ENCODE measurements around the gene ARMH3.

ARMH3 gene

DNA sequence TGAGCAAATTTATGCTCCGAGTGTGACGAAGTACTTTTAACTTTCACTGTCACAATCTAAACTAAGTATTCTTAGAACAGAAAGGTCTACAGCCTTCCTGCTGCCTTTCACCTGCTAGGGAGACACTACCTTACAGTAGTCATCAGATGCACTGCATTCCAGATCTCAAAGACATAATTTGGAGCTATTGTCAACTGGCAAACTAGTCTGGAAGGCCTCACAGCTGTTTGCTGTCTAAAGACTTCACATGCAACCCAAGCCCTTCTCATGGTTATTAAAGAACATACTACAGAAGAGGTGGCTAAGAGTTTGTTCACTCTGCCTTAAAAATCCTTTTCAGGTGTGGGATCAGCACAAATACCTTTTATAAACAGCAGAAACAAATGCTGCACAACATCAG is 120.5 kb downstream of the ARMH3 start:
- DNase-seq, result no peak

DNA sequence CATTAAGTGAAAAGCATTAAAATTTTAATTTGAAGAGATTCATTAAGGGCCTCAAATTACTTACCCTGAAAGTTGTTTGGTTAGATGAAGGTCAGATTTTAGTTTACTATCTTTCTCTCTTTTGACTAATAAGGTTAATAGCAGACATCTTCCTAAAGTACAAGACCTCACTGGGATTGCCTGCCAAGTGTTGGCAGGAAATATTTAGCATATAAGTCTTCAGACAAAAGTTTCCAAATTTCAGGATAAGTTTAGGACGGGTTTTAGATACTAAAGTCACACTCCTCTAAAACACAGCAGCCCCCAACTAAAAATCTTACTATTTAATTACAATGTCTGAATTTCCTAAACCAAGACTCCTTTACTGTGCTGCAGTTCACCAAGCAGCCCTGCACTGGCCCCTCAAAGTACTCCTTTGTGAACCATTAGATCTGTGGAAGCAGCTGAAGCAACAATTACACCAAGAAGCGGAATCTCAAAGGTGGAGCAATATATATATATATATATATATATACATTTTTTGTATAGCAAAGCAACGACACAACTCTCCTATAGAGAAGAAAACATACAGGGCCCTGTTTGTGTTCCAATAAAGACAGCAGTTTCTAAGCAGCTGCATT is 121.2 kb downstream of the ARMH3 start:
- no peak for DNase-seq

GRCh38 chr10:101933976-101934375 is 122.0 kb downstream of the ARMH3 start:
- no peak for DNase-seq

GRCh38 chr10:101932183-101932582 is 123.8 kb downstream of the ARMH3 start:
- no peak for DNase-seq

GRCh38 chr10:101925027-101925426 is 130.9 kb downstream of the ARMH3 start:
- no peak for DNase-seq

GRCh38 chr10:101923256-101923655 is 132.7 kb downstream of the ARMH3 start:
- DNase-seq, result no peak

- no peak for DNase-seq
Measured at GRCh38 chr10:101922846-101923245, 133.1 kb downstream of the ARMH3 start.

GRCh38 chr10:101920546-101920945 is 135.4 kb downstream of the ARMH3 start:
- no peak for DNase-seq

- no peak for DNase-seq
Measured at GRCh38 chr10:101919026-101919770, 136.8 kb downstream of the ARMH3 start.

GRCh38 chr10:101912561-101913179 is 143.3 kb downstream of the ARMH3 start:
- DNase-seq, result no peak

DNA sequence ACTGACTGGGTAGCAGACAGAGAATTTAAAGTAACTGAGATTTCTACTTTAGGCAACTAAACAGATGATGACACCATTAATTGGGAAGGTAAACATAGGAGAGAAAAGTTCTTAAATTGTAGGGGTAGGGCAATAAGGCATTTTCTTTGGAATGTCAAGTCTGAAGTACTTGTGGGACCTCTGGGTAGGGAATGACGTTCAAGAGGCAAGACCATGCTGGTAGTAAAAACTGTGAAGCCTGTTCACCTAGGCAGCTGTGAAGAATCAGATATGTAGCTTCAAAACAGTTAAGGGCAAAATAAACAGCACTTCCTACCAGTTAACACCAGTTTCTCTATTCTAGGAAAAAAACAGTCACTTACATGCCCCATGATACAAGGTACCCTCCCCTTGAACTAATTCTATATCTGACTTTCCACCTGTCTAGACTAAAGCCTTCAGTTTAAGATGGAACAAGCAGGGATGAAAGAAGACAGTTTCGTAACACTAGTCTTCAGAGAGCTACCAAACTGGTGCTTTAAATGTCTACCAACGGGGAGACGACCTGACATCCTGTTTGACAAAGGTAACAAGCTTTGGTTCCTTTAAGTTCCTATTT is 149.3 kb downstream of the ARMH3 start:
- no peak for DNase-seq

DNA sequence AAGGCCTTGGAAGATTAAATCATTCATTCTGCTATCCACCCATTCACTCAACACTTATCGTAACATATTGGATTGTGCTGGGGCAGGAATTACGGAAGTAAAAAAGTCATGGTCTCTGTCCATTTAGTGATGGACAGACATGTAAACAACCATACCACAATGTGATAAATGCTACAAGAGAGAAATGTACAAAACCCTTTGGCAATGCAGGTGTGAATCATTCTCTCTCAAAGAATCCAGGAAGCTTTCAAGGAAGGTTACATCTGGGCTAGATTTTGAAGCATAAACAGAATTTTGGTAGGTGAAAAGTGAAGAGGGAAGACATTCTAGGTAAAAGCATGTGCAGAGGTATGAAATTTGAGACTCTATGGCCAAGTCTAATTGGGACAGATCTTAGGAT is 150.7 kb downstream of the ARMH3 start:
- DNase-seq, result no peak

DNA sequence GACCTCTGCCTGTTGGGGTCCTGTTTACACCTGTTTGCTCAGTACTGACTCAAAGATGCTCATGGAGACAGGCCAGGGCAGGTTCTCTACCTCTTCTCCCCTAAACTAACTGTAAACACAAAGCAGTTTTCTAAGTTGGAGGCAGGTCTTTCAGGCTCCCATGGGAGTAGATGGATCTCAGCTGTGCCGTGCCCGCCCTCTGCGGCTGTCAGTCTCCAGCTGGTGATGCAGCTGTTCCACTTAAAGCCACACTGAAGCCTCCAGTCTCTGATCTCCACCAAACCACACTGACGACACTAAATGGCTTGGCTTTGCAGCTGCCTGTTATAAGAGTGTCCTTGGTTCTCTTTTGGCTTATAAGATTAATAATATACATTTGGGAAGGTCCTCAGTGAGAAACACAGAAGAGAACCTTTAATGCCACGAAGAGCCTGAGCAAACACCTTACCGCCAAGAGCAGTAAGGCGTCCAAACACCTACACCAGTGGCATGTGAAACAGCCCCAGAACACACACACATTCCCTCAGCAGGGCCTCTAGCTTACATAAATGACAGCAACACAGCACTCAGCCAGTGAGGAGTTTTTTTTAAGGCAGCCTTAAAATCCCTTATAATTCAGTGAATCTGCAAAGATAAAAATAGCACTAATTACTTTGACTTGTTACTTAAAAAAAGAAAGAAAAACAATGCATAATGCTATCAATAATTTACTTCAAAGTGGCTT is 152.0 kb downstream of the ARMH3 start:
- DNase-seq, result no peak

- no peak for DNase-seq
Measured at GRCh38 chr10:101902820-101903145, 153.2 kb downstream of the ARMH3 start.

DNA sequence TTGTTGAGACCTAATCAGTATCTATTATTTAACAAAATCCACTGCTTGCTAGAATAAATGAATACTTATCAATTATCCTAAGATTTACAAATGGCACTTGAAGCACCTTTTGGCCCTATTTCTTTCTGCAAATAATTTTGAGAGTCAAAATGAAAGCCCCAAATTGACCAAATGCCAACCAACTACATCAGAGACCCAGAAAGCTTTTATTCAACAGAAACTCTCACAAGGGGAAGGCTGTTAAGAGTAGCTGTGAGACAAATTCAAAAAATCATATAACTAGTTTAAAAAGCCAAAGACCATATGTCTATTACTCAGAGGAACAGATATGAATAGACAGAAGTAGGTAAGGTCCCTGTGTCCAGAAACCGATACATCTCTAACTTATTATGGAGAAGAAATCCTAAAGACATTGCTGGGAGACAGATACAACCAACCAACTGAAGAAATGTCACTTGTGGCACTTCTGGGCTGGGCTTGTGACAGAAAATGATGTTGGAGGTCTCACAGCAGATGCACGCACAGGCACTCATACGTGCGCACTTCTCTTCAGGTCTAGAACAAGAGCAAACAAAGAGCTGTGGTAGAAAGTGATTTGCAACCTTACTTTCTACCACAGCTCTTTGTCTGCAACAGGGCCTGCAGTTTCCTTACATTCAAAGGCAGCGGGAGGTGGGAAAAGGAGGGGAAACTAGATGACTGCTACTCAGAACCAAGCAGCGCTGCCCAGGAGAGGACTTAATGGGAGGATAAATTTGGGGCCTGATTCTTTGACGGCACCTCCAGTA is 153.7 kb downstream of the ARMH3 start:
- DNase-seq, result no peak

DNA sequence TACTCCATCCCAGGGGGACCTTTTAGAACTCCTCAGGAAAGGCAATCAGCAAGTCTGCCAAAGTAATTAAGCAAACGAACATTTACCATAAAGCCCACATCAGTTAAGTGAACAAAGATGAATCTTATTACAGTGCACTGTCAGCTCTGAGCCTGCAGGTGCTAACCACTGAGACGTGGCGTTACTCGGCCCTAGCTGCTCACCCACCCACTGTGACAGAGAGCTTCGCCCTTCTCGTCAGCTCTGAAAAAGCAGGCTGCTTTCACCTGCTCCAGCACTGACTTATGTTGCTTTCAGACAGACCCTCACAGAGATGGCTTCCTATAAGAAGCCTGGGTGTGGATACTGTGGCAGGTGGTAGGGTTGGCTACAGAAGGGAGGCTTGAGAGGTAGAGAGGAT is 154.6 kb downstream of the ARMH3 start:
- no peak for DNase-seq

DNA sequence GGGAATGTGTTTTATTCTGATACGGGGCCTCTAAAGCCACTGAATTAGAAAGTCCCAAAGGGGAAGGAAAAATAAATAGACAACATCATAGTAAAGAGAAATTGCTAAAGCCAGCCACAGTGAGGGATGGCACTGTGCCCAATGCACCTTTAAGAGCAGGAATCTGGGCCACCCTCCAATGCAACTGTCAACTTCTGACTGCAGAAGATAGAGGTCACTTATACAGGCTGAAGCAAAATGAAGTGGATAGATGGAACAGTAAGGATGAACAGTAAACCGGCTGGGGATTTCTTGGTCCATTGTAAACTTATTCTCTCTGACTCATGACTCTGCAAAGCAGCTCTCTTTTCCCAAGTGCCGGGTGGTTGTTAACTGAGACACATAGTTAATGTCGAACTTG is 158.3 kb downstream of the ARMH3 start:
- no peak for DNase-seq

DNA sequence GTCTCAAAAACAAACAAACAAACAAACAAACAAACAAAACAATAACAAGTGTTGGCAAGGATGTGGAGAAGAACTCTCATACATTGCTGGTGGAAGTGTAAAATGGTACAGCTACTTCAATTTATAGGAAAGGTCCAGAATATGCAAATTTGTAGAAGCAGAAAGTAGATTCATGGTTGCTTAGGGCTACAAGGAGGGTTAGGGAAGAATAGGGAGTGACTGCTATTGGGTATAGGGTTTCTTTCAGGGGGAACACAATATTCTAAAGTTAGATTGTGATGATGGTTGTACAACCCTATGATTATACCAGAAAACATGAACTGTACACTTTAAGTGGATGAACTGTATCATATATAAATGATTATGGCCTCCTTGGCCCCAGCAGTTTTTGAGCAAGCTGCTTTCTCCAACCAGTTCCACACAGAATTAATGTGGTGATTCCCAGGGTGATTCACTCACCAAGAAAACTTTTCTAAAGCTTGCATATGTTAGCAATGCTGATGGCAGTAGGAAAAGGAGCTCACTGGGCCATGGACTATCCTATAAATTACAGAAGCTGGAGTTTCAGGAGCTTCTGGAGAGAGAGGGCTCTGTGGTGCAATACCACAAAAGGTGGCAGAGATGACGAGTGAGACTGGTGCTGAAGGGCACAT is 159.6 kb downstream of the ARMH3 start:
- DNase-seq, result no peak

GRCh38 chr10:101895781-101896180 is 160.2 kb downstream of the ARMH3 start:
- no peak for DNase-seq

- no peak for DNase-seq
Measured at GRCh38 chr10:101894742-101895141, 161.2 kb downstream of the ARMH3 start.

DNA sequence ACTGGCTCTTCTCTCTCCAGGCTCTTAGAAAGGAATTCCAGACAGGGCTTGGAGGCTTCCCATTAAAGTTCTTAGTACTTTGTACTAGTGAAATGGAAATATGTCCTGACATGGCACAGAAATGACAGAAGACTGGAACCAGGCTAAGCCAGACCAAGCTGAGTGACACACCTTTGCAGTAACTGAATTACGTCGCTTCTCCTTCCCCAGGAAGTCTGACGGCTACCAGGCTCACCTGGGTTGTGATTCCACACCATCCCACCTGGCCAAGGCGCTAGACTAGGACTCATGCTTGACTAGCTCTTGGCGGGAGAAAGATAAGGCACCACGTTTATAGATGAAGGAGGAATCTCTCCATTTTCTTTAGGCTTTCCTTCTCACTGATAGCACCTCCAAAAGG is 161.7 kb downstream of the ARMH3 start:
- no peak for DNase-seq

DNA sequence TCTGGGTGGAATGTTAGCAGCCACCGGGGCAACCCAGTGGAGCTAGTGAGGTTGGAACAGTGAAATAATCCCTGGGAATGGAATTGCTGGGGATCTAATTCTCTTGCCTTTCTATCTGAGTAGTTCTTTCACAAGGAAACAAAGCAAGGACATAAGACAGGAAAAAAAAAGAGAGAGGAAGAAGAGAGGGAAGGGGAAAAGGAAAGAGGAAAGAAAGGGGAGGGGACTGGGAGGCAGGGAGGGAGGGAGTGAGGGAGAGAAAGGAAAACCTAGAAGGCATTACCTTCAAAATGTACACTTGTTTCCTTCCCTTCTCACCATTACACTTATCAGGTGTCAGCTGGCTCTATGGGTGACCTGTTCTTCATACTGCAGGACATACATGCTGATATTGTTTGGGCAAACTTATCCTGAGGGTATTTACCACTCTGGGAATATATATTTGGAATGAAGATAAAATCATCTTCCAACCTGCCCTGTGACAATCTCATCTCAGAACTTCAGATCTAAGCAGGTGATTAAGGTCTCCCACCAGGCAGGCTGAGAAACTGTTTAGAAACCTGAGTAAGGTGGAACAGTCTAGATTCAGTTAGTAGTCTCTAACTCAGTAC is 162.4 kb downstream of the ARMH3 start:
- DNase-seq, result no peak

All from NCI-H226 (cell line).